ENCODE measurements around the gene IGSF9. TPM values are rescaled to one million over a fixed set of nuclear protein-coding genes. Genes with fewer than 3 reads are reported as not detected.

Gene IGSF9
- total and polyA plus RNA-seq, 2 experiments from 2014 or later = 10.3 to 27.6 TPM

GRCh38 chr1:159908031-159908940 is 37.1 kb downstream of the IGSF9 start (continued):
- TF ChIP-seq EZH2phosphoT487 (IDR thresholded peaks at IDR 0.05; ENCODE audit: unreplicated experiment) = no peak
- TF ChIP-seq STAT1 (IDR thresholded peaks at IDR 0.05; ENCODE audit: unreplicated experiment) = no peak
- no peak for TF ChIP-seq CTCF (conservative IDR thresholded peaks at IDR 0.05; ENCODE audit: low read depth in 2 of 2)
- TF ChIP-seq EZH2 (IDR thresholded peaks at IDR 0.05; ENCODE audit: low read depth, unreplicated experiment) = no peak
- TF ChIP-seq JUNB (IDR thresholded peaks at IDR 0.05; ENCODE audit: unreplicated experiment) = no peak

- Mint-ChIP-seq H3K9me3 (peaks cover 7% of the 10 kb centered on the region; the same call in 2 of the 3 replicates), H3K4me3 (no peak overlapping the region), H3K4me1 (peaks cover 19% of the 10 kb centered on the region), H3K27ac (no peak overlapping the region), H3K27me3 (ENCODE audit: insufficient read depth, low read depth, poor library complexity) (peaks cover 13% of the 10 kb centered on the region), H3K36me3 (ENCODE audit: low read depth) (peaks cover 3% of the 10 kb centered on the region; the same call in 1 of the 3 replicates)
- Histone ChIP-seq H3K79me2 (replicated peaks; ENCODE audit: insufficient read depth) (no peaks in the 10 kb centered on the region), H4K20me1 (replicated peaks; ENCODE audit: insufficient read depth) (no peaks in the 10 kb centered on the region), H3K36me3 (ENCODE audit: insufficient read depth) (no peaks in the 10 kb centered on the region), H3F3A (replicated peaks; ENCODE audit: low read depth) (no peaks in the 10 kb centered on the region), H3K27ac (ENCODE audit: low read depth) (no peak overlapping the region), H2AFZ (no peak overlapping the region), H3K9me2 (ENCODE audit: insufficient read depth) (no peaks in the 10 kb centered on the region), H3K4me2 (no peak overlapping the region), H3K4me3 (no peak overlapping the region), H3K27me3 (ENCODE audit: insufficient read depth) (no peaks in the 10 kb centered on the region), H3K4me1 (ENCODE audit: insufficient read depth) (peaks cover 23% of the 10 kb centered on the region)
- ATAC-seq (no peak), DNase-seq (ENCODE audit: low spot score) (no peak)
- no peak for TF ChIP-seq REST (IDR thresholded peaks at IDR 0.05; ENCODE audit: unreplicated experiment)
- TF ChIP-seq NANOG (IDR thresholded peaks at IDR 0.05; ENCODE audit: borderline replicate concordance) = no peak
- no peak for TF ChIP-seq EZH2phosphoT487 (IDR thresholded peaks at IDR 0.05; ENCODE audit: unreplicated experiment)
- no peak for TF ChIP-seq ZNF462 (CRISPR knock-in tag; IDR thresholded peaks at IDR 0.05)
Measured at GRCh38 chr1:159906960-159907359, 38.5 kb downstream of the IGSF9 start.
